A549 (cell line): ENCODE data around the gene TMEM38B. TPM values are rescaled to one million over a fixed set of nuclear protein-coding genes. Genes with fewer than 3 reads are reported as not detected.

ENCODE experiments used
- ATAC-seq, 2 experiments: fragments of 200-7000 bp in 1 of 2; fragments of >200 bp in 1 of 2; cut with Nextera tagmentation in 1 of 2; cut with Tn5 transposase in 1 of 2; 3 replicates each; pipeline versions ENCODE4 v1.8.0 to v1.9.1; 2018 to 2020; ENCODE audit warnings: mild to moderate bottlenecking in 1 of 2, moderate library complexity in 1 of 2
- CTCF ChIA-PET: fragments of 300-600 bp; sonication (Branson Sonifier 250); formaldehyde crosslinking; extraction: SDS; loops from one replicate; lab custom pipeline; 2021; ENCODE audit warnings: antibody characterized with exemption, inconsistent platforms; lab: Yijun Ruan, JAX
- POLR2A ChIA-PET: fragments of 350-600 bp; formaldehyde crosslinking; extraction: SDS; loops from one replicate; lab custom pipeline; 2021; ENCODE audit warnings: antibody characterized with exemption, inconsistent platforms; lab: Yijun Ruan, JAX
- DNase-seq, 2 experiments: peaks; one replicate each; pipeline versions ENCODE4 v3.0.0 to v3.0.0-alpha.2; 2011 to 2016; ENCODE audit warnings: low read depth in 1 of 2, low spot score in 1 of 2
- FAIRE-seq: peaks from 2 replicates; lab custom pipeline; 2011; peaks lifted over from hg19 to GRCh38; lab: Jason Lieb, UNC
- H3K27ac ChIP-seq, 2 experiments: fragments of >200 bp; sonication (Bioruptor Twin); formaldehyde crosslinking; 3 replicates each; pipeline ENCODE4 v1.5.1; 2016 to 2017
- H3K4me1 ChIP-seq: fragments of >200 bp; sonication (Bioruptor Twin); formaldehyde crosslinking; 3 replicates; pipeline ENCODE4 v1.6.1; 2016
- H3K4me2 ChIP-seq: fragments of >200 bp; sonication (Bioruptor Twin); formaldehyde crosslinking; 3 replicates; pipeline ENCODE4 v1.6.1; 2016
- H3K4me3 ChIP-seq: fragments of >200 bp; sonication (Bioruptor Twin); formaldehyde crosslinking; 3 replicates; pipeline ENCODE4 v1.5.1; 2016
- H3K9me3 ChIP-seq: fragments of >200 bp; sonication (Bioruptor Twin); formaldehyde crosslinking; 3 replicates; pipeline ENCODE4 v1.6.1; 2016
- ATOH8 ChIP-seq: fragments of 250-450 bp; sonication (Bioruptor Pico); IDR thresholded peaks from 2 replicates; pipeline ENCODE4 v1.5.0; 2020; ENCODE audit warnings: low read depth, mild to moderate bottlenecking, moderate library complexity
- BCL3 ChIP-seq: fragments of >200 bp; sonication (Bioruptor Twin); formaldehyde crosslinking; IDR thresholded peaks from 3 replicates; pipeline ENCODE4 v1.6.1; 2016
- CBX2 ChIP-seq: fragments of 200-600 bp; sonication (generic); IDR thresholded peaks from 2 replicates; pipeline ENCODE4 v1.6.1; 2016; ENCODE audit warnings: low read depth, mild to moderate bottlenecking, borderline replicate concordance
- CBX8 ChIP-seq: fragments of 200-600 bp; sonication (generic); IDR thresholded peaks from 2 replicates; pipeline ENCODE4 v1.6.1; 2016
- CHD2 ChIP-seq: fragments of 150-350 bp; IDR thresholded peaks from 2 replicates; pipeline ENCODE4 v1.6.1; 2014; ENCODE audit warnings: low read length; ENCODE audit not compliant: partially characterized antibody
- CHD4 ChIP-seq: fragments of 200-600 bp; sonication (generic); IDR thresholded peaks from 2 replicates; pipeline ENCODE4 v1.6.1; 2016; ENCODE audit warnings: antibody characterized with exemption, mild to moderate bottlenecking, borderline replicate concordance
- FOSL2 ChIP-seq, 2 experiments: fragments of 450-650 bp in 1 of 2; fragments of >200 bp in 1 of 2; sonication (Bioruptor Twin) in 1 of 2; formaldehyde crosslinking; IDR thresholded peaks; 2 replicates each; pipeline versions ENCODE4 v1.5.0 to v1.6.1; 2016 to 2020; ENCODE audit warnings: mild to moderate bottlenecking in 1 of 2, moderate library complexity in 1 of 2
- GATA3 ChIP-seq: IDR thresholded peaks from 2 replicates; pipeline ENCODE4 v1.6.1; 2012; ENCODE audit warnings: borderline replicate concordance
- HDAC2 ChIP-seq: fragments of 200-600 bp; sonication (generic); IDR thresholded peaks from 2 replicates; pipeline ENCODE4 v1.6.1; 2016
- HES2 ChIP-seq: fragments of >200 bp; sonication (Bioruptor Twin); formaldehyde crosslinking; IDR thresholded peaks from 2 replicates; pipeline ENCODE4 v1.6.1; 2016
- HEYL ChIP-seq: fragments of 250-450 bp; sonication (Bioruptor Pico); IDR thresholded peaks from 2 replicates; pipeline ENCODE4 v1.8.0; 2021; ENCODE audit warnings: mild to moderate bottlenecking, moderate library complexity
- HOXA7 ChIP-seq: fragments of 250-450 bp; sonication (Bioruptor Pico); IDR thresholded peaks from 2 replicates; pipeline ENCODE4 v1.5.0; 2020; ENCODE audit warnings: mild to moderate bottlenecking, moderate library complexity
- HOXB13 ChIP-seq: fragments of 250-450 bp; sonication (Bioruptor Pico); IDR thresholded peaks from 2 replicates; pipeline ENCODE4 v1.5.0; 2020; ENCODE audit warnings: low read depth, mild to moderate bottlenecking, moderate library complexity
- JUNB ChIP-seq: fragments of >200 bp; sonication (Bioruptor Twin); formaldehyde crosslinking; IDR thresholded peaks from 2 replicates; pipeline ENCODE4 v1.6.1; 2016
- KDM1A ChIP-seq: fragments of 200-600 bp; sonication (generic); IDR thresholded peaks from 2 replicates; pipeline ENCODE4 v1.6.1; 2016; ENCODE audit warnings: low read depth, mild to moderate bottlenecking
- NFE2L2 ChIP-seq: fragments of 150-350 bp; conservative IDR thresholded peaks from 2 replicates; pipeline ENCODE4 v1.6.1; 2014; ENCODE audit warnings: low read length
- PBX3 ChIP-seq: IDR thresholded peaks from 2 replicates; pipeline ENCODE4 v1.6.1; 2012
- RAD21 ChIP-seq, 2 experiments: fragments of >200 bp in 1 of 2; sonication (Bioruptor Twin) in 1 of 2; formaldehyde crosslinking in 1 of 2; IDR thresholded peaks in 1 of 2; conservative IDR thresholded peaks in 1 of 2; 2 replicates in 1 of 2; 3 replicates in 1 of 2; pipeline ENCODE4 v1.6.1; 2012 to 2018; ENCODE audit warnings: inconsistent platforms in 1 of 2
- RCOR1 ChIP-seq: fragments of 150-350 bp; IDR thresholded peaks from 2 replicates; pipeline ENCODE4 v1.6.1; 2014; ENCODE audit warnings: antibody characterized with exemption, low read length, low read depth
- RFX5 ChIP-seq: fragments of 450-650 bp; IDR thresholded peaks from 2 replicates; pipeline ENCODE4 v1.7.1; 2014; ENCODE audit warnings: antibody characterized with exemption, mild to moderate bottlenecking, moderate library complexity
- SMC3 ChIP-seq: fragments of >200 bp; sonication (Bioruptor Twin); formaldehyde crosslinking; IDR thresholded peaks from 3 replicates; pipeline ENCODE4 v1.6.1; 2018; ENCODE audit warnings: inconsistent platforms
- ZFP36 ChIP-seq: fragments of 450-650 bp; IDR thresholded peaks from 2 replicates; pipeline ENCODE4 v1.6.1; 2014; ENCODE audit warnings: borderline replicate concordance; ENCODE audit not compliant: partially characterized antibody
- WGBS: methylation state at CpG from one replicate; pipeline ENCODE4 v1.1.6; 2017; ENCODE audit errors: missing lambda C conversion rate; 5-methylcytosine and 5-hydroxymethylcytosine counted together
- polyA plus RNA-seq, 4 experiments: library from polyadenylated mRNA; depleted of rRNA in 3 of 4; stranded (reverse); fragments of >200 nt; fragmentation: RNase III in 1 of 4; extraction: RNeasy Plus Mini Kit Qiagen cat#74134 plus additional on column Dnase treatment in 1 of 4; gene quantifications; 2 replicates in 3 of 4; 3 replicates in 1 of 4; pipeline ENCODE4 v1.2.3, GENCODE V29; 2011 to 2017

TMEM38B gene
- polyA plus RNA-seq, 2 of the 4 experiments (the other 2 are of a cell fraction), result 14.7 to 23.3 TPM

- TF ChIP-seq GATA3 (no peak), CHD4 (no peak), HOXB13 (CRISPR knock-in tag) (no peak), FOSL2 (IDR thresholded peaks at IDR 0.05) (no peak), FOSL2 (CRISPR knock-in tag; IDR thresholded peaks at IDR 0.05) (no peak), HEYL (CRISPR knock-in tag) (no peak), BCL3 (no peak), RFX5 (no peak), JUNB (no peak), CHD2 (no peak), ATOH8 (CRISPR knock-in tag) (no peak)
- CTCF ChIA-PET, result no interaction called here
- FAIRE-seq (no peak), ATAC-seq (no peak), DNase-seq (no peak)
- H3K4me2 ChIP-seq, result no peak overlapping the region
- H3K9me3 ChIP-seq, result no peaks in the 10 kb centered on the region
- POLR2A ChIA-PET, result no interaction called here
- WGBS, result 76% methylated on average over 5 of the region's 5 CpGs
- H3K4me1 ChIP-seq, result no peaks in the 10 kb centered on the region
- no peak overlapping the region for H3K27ac ChIP-seq
- H3K4me3 ChIP-seq, result no peak overlapping the region
These were observed 122.6 kb downstream of the TMEM38B start for GRCh38 chr9:105816981-105817380.

- no peak for ATAC-seq
- POLR2A ChIA-PET, result no interaction called here
- no peaks in the 10 kb centered on the region for H3K9me3 ChIP-seq
- DNase-seq, result no peak
- no peak overlapping the region for H3K4me3 ChIP-seq
- no peak for TF ChIP-seq RCOR1
- TF ChIP-seq PBX3, result no peak
- no peak for TF ChIP-seq NFE2L2
- no peak for TF ChIP-seq SMC3
- no peak for TF ChIP-seq KDM1A
- TF ChIP-seq HDAC2, result no peak
- TF ChIP-seq CBX2, result no peak
- no peak for TF ChIP-seq ZFP36
- TF ChIP-seq HOXA7, result no peak
- no peak for TF ChIP-seq HOXB13 (CRISPR knock-in tag)
- no peak overlapping the region for H3K27ac ChIP-seq
- WGBS, result 68% methylated on average over 13 of the region's 15 CpGs
- CTCF ChIA-PET, result no interaction called here
- no peak overlapping the region for H3K4me2 ChIP-seq
- no peak for FAIRE-seq
- H3K4me1 ChIP-seq, result no peaks in the 10 kb centered on the region
These were observed 124.6 kb downstream of the TMEM38B start for GRCh38 chr9:105818903-105819302.

- Histone ChIP-seq H3K9me3 (no peaks in the 10 kb centered on the region), H3K4me1 (no peaks in the 10 kb centered on the region), H3K27ac (no peak overlapping the region), H3K4me2 (no peak overlapping the region), H3K4me3 (no peak overlapping the region)
- ChIA-PET POLR2A (no interaction called here), CTCF (no interaction called here)
- FAIRE-seq (no peak), ATAC-seq (no peak), DNase-seq (no peak)
- 67% methylated on average over 14 of the region's 23 CpGs for WGBS
- TF ChIP-seq HES2 (no peak), RAD21 (conservative IDR thresholded peaks at IDR 0.05 in 1 of 2, IDR thresholded peaks at IDR 0.05 in 1 of 2) (no peak), CBX8 (no peak)
These were observed 128.5 kb downstream of the TMEM38B start for GRCh38 chr9:105822814-105823213.

Other genes with a start within 250 kb of the TMEM38B start
- gene FSD1L, start 246.5 kb upstream of the TMEM38B start, polyA plus RNA-seq (2011; rRNA removed), result 5.8 and 8.5 TPM in 2 replicates
- 3.2 to 3.3 TPM (median 3.2 TPM) in 3 replicates for gene FSD1L, start 246.5 kb upstream of the TMEM38B start, polyA plus RNA-seq (2017; fragmentation: RNase III; extraction: RNeasy Plus Mini Kit Qiagen cat#74134 plus additional on column Dnase treatment)
- gene FKTN, start 136.4 kb upstream of the TMEM38B start, polyA plus RNA-seq (2011; rRNA removed), result 19.1 and 21.0 TPM in 2 replicates
- gene FKTN, start 136.4 kb upstream of the TMEM38B start, polyA plus RNA-seq (2017; fragmentation: RNase III; extraction: RNeasy Plus Mini Kit Qiagen cat#74134 plus additional on column Dnase treatment), result 10.3 to 11.7 TPM (median 10.8 TPM) in 3 replicates
- gene TAL2, start 32.1 kb upstream of the TMEM38B start, polyA plus RNA-seq (2011; rRNA removed), result 0.13 and 0.22 TPM in 2 replicates
- gene TAL2, start 32.1 kb upstream of the TMEM38B start, polyA plus RNA-seq (2017; fragmentation: RNase III; extraction: RNeasy Plus Mini Kit Qiagen cat#74134 plus additional on column Dnase treatment), result 0.15 to 0.33 TPM (median 0.16 TPM) in 3 replicates